Hematopoietic multipotent progenitor cell (in vitro differentiated cells): ENCODE measurements around the gene ZNRF1. TPM values are rescaled to one million over a fixed set of nuclear protein-coding genes. Genes with fewer than 3 reads are reported as not detected.
"Not testable (repeated sequence)": the region's sequence is repeated elsewhere in the genome, so short reads cannot be mapped to it uniquely, and the experiment has no call there.

Experiments
- DNase-seq, 3 donors: peaks; one replicate each; pipeline ENCODE4 v3.0.0-alpha.2; 2011 to 2015; ENCODE audit warnings: low read depth in 2 of 3, low spot score in 2 of 3
- total RNA-seq: library from RNA; depleted of rRNA; stranded (reverse); fragments of >200 nt; gene quantifications from one replicate; pipeline ENCODE4 v1.2.3, GENCODE V29; 2012

The ZNRF1 gene
- total RNA-seq, 1 donor: 89.4 TPM

DNA sequence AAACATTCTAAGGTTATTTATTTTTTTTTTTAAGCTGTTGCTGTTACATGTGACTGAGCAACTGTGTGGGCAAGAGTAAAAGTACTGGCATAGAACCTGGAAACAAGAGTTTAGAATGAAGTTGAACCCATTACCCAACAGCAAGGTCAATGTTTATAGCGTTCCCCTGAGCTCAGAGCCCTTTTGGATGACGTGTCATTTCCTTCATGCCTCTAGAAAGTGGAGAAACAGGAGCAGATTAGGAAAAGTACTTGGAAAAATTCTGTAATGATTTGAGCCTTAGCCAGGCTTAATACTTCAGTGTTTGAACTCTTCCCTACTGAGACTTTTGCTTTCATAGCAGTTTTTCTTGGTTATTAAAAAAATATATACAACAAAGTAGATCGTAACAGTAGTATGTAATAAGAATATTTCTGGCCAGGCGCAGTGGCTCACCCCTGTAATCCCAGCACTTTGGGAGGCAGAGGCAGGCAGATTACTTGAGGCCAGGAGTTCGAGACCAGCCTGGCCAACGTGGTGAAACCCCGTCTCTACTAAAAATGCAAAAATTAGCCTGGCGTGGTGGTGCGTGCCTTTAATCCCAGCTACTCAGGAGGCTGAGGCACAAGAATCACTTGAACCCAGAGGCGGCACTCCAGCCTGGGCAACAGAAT lies 27.5 kb downstream of the ZNRF1 start:
- DNase-seq: not testable (repeated sequence)

DNA sequence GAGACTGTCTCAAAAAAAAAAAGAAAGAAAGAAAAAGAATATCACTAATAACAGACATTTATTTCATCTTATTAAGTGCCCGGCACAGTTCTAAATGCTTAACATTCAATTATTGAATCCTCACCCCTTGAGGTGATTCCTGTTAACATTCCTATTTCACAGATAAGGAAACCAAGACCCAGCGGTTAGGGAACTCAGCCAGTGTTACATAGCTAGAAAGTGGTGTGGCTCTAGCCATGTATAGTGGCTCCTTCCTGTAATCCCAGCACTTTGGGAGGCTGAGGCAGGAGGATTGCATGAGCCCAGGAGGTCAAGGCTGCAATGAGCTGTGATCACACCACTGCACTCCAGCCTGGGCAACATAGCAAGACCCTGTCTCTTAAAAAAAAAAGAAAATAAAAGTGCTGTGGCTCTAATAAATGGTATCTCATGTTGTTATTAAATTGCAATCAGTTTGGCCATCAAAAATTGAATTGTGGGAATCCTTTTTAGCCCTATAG lies 28.1 kb downstream of the ZNRF1 start:
- DNase-seq: no peak

GRCh38 chr16:75027520-75028300 lies 28.9 kb downstream of the ZNRF1 start:
- DNase-seq: no peak

DNA sequence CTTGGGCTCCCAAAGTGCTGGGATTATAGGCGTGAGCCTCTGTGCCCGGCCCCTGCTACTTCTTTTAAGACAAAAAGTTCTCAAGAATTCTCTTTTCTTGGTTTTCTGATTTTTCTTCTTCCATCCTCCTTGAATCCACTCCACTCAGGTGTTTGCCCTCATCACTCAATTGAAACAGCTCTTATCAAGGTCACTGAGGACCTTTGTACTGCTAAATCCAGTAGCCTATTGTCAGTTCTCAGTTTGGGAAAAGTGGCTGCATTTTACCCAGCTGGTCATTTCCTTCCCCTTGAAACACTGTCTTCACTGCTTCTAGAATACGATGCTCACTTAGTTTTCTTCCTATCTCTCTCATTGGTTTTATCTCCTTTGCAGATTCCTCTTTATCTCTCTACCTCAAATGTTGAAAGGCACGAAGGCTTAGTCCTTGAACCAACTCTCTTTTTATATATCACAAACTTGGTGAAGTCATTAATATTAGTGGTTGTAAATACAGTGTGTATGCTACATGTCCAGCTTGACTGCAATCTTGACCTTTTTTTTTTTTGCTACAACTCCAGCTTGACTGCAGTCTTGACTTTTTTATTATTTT lies 29.8 kb downstream of the ZNRF1 start:
- DNase-seq: no peak

DNA sequence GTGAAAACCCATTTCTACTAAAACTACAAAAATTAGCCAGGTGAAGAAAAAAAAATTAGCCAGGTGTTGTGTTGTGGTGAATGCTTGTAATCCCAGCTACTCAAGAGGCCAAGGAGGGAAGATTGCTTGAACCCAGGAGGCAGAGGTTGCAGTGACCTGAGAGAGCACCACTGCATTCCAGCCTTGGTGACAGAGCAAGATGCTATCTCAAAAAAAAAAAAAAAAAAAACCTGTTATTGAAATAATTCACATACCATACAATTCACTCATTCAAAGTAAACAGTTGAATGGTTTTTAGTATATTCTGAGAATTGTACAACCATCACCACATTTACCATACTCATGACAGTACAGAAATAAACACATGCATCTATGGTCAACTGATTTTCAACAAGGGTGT lies 31.0 kb downstream of the ZNRF1 start:
- DNase-seq: no peak

DNA sequence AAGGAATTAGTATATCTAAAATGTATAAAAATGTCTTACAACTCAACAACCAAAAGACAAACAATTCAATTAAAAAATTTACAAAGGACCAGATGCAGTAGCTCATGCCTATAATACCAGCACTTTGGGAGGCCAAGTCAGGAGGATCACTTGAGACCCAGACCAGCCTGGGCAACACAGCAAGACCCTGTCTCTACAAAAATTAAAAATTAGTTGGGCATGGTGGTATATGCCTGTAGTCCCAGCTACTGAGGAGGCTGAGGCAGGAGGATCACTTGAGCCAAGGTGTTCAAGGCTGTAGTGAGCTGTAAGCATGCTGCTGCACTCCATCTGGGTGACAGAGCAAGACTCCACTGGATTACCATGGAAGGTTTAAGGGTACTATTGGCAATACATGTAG lies 33.8 kb downstream of the ZNRF1 start:
- no peak for DNase-seq

DNA sequence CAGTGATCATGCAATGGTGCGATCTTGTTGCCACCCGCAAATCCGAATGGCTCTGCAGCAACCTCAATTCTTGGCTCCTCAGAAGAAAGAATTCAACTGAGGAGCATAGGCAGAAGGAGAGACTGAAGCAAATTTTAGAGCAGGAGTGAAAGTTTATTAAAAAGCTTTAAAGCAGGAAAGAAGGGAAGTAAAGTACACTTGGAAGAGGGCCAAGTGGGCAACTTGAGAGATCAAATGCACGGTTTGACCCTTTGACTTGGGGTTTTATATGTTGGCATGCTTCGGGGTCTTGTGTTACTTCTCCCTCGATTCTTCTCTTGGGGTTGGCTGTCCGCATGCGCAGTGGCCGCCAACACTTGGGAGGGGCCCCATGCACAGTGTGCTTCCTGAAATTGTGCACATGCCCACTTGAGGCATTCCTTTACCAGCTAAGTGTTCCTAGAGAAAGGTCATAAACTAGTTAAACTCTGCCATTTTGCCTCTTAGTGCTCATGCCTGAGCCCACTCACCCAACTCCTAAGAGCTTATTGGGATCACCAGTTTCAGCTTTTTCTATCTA lies 36.7 kb downstream of the ZNRF1 start:
- no peak for DNase-seq

DNA sequence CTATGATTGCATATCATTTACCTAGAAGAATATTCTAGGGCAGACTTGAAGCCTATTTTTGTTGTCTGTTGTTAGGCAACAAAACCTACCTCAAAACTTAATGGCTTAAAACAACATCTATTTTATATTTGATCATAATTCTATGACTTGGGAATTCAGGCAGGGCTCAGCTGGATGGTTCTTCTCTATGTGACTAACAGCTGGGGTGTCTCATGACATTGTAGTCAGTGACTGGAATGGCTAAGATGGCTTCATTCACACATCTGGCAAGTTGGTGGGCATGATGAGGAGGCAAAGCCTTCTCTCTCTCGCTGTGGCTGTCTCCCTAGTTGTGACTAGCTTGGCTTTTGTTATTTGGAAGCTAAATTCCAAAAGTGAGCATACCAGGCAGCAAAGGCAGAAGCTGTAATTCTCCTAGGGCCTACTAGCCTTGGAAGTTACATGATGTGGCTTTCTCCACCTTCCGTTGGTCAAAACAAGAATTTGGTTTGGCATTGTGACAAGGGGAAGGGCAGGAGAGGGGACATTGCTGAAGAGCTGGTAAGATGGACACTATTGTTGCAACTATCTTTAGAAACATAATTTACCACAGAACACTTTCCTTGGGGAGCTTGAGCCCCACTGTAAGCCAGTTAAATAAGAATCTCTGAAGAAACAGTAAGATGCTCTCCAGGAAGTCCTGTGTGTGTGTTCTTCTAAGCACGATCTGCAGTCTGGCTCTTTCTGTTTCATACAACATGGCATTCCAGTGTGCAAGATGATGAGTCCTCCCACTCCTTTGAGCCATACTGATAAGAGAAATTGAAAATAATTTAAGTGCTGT lies 39.4 kb downstream of the ZNRF1 start:
- DNase-seq: no peak

- no peak for DNase-seq
Measured at GRCh38 chr16:75039941-75040340, 41.1 kb downstream of the ZNRF1 start.

DNA sequence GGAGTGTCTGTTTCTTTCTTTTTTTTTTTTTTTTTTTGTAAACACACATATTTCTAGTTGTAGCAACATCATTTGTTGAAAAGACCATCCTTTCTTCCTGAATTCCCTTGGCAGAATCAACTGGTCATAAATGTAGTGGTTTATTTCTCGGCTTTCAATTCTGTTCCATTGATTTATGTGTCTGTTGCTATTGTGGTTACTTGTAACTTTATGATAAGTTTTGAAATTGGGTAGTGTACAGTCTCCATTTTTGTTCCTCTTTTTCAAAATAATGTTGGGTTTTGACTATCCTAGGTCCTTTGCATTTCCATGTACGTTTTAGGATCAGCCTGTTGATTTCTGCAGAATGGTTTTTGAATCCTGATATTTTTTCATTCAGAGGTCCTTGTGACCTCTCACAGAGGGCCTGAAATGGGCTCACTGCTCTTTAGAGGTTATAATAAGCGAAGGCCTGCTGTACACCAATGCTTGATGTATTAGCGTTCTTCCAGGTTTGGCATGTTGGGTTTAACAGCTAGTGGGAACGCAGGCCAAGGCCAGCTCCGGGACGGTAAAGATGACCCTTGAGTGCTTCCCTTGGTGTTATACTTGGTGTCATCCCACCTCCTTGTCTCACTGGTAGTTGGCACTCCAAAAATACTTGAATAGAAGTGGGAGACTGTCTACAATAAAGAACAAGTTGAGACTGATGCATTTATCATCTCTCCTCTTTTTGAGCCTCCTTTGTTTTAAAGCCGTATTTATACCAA lies 43.8 kb downstream of the ZNRF1 start:
- DNase-seq: peak in 2 of 3 donors; percentile 69 to 93

DNA sequence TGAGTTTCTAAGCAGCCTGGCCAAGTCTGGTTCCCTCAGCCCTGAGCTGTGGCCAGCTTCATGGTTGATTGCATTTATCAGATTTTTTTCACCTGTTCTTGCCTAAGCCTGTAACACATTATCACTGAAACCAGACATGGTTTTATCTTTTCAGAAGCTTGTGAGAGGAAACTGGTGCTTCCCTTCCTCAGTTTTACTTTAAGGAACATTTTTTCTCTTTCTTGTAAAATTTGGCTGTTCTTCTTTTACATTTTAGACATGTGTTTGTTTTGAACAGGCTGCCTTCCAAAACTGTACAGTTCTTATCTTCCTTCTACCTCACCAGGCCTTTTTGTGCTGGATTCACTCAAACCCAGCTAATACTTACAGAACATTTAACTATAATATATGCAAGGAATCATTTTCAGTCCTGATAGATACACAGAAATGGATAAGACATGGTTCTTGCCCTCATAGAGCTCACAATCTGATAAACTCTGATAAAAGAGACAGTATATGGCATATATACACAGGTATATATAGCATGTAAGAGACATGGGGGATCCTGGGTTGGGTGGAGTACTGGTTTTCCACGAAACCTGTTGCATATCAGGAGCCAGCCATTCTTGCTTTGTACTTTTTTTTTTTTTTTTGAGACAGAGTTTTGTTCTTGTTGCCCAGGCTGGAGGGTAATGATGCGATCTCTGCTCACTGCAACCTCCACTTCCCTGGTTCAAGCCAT lies 44.5 kb downstream of the ZNRF1 start:
- peak in 2 of 3 donors; percentile 91 to 99 for DNase-seq

DNA sequence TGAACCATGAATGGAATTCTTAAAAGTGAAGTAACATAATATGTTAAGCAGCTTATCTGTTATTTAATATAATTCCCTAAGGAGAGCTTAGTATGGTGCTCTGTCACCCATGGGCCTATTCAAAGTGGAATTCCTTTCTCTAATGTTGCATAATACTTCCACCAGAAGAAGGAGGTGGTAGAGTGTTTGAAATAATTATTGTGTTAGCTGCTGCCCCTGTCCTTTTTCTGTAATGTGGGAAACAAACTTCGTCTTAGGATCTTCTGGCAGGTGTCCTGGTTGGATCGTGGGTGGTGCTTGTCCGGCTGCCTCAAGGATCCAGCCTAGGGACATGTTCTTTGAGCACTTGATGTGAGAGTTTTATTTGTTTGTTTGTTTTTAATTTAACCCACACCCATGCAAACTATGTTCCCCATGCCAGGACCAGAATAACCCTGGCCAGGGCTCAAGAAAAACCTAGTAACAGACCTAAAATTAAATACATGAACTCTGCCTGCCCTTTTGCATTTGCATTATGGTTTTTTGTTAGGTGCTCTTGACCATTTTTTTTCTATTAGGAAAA lies 46.1 kb downstream of the ZNRF1 start:
- no peak for DNase-seq

- DNase-seq: no peak
Measured at GRCh38 chr16:75045424-75045823, 46.6 kb downstream of the ZNRF1 start.

- DNase-seq: no peak
Measured at GRCh38 chr16:75048054-75048453, 49.2 kb downstream of the ZNRF1 start.

DNA sequence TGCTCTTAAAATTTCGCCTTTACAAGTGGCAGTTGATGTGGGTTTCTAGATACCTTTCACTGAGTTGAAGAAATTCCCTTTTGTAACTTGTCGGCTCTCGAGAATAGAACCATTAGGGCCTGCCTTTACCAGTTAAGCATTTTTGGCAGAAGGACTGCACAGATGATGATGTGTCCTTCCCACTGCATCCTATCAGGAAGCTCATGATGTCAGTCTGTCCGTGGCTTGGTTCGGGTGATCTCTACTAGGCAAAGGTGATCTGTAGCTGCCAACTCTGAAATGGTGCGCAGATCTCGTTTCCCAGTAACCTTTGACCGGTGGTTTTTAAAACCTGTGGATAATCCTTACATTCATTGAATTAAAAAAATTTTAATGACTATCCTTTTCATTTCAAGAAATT lies 49.7 kb downstream of the ZNRF1 start:
- no peak for DNase-seq

DNA sequence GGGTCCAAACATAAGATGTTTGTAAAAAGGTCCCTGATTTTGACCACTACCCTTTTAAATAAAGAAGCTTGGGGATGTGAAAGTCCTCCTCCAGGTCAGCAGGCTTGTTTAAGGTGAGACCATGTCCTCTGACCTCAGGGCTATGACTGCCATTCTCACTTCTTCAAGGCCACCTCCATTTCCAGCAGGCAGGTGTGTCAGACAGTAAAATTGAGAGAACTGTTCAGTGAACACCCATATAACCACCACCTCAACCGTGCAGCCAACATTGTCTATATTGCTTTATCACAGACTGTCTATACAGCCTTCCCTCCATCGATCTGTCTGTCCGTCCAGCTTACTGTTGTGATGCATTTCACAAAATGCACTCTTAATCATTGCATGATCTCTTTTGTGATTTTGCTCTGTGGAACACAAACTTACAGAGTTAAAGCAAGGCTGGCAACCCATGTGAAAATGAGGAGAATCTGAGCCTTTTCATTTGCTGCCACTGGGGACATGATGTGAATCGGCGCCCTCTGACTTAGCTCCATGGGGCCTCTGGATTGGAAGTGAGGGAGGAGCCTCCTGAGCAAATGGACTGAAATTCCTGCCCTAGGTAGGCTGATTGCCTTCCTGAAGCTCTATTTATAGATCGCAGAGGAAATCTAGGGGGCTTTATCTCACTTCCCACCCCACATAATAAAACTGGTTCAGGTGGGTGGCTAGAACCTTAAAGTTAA lies 53.8 kb downstream of the ZNRF1 start:
- DNase-seq: no peak

- peak in 2 of 3 donors; percentile 47 to 58 for DNase-seq
Measured at GRCh38 chr16:75053791-75054555, 55.1 kb downstream of the ZNRF1 start.

GRCh38 chr16:75054556-75054947 lies 55.7 kb downstream of the ZNRF1 start:
- DNase-seq: no peak
